Liver (tissue), 9 donors: ENCODE results near the gene EIF3K. TPM values are rescaled to one million over a fixed set of nuclear protein-coding genes. Genes with fewer than 3 reads are reported as not detected.
"Not testable (repeated sequence)": the region's sequence is repeated elsewhere in the genome, so short reads cannot be mapped to it uniquely, and the experiment has no call there.

ENCODE experiments used
- DNase-seq: peaks from one replicate; pipeline ENCODE4 v3.0.0-alpha.2; 2017; ENCODE audit warnings: low spot score
- H3K27ac ChIP-seq, 2 donors: one replicate each; pipeline ENCODE4 v1.7.0; 2013; ENCODE audit warnings: inconsistent platforms in 2 of 2, low read length in 2 of 2, control low read depth in 1 of 2, low read depth in 1 of 2, mild to moderate bottlenecking in 1 of 2
- H3K27me3 ChIP-seq, 4 donors: one replicate each; pipeline versions ENCODE4 v1.6.1 to v1.7.0; 2013; ENCODE audit warnings: low read length in 3 of 4, inconsistent platforms in 1 of 4, mild to moderate bottlenecking in 1 of 4, moderate library complexity in 1 of 4; ENCODE audit not compliant: control insufficient read depth in 4 of 4, insufficient read depth in 4 of 4
- H3K36me3 ChIP-seq, 4 donors: one replicate each; pipeline versions ENCODE4 v1.6.1 to v1.7.0; 2013; ENCODE audit warnings: low read length in 3 of 4, mild to moderate bottlenecking in 3 of 4, low read depth in 1 of 4, moderate library complexity in 1 of 4; ENCODE audit not compliant: control insufficient read depth in 4 of 4, insufficient read depth in 3 of 4
- H3K4me1 ChIP-seq, 4 donors: one replicate each; pipeline versions ENCODE4 v1.6.1 to v1.7.0; 2013; ENCODE audit warnings: low read length in 3 of 4, mild to moderate bottlenecking in 3 of 4, moderate library complexity in 1 of 4; ENCODE audit not compliant: control insufficient read depth in 4 of 4, insufficient read depth in 4 of 4
- H3K4me3 ChIP-seq, 3 donors: one replicate each; pipeline versions ENCODE4 v1.6.1 to v1.7.0; 2013; ENCODE audit warnings: low read length in 3 of 3, control low read depth in 1 of 3, low read depth in 1 of 3, mild to moderate bottlenecking in 1 of 3
- H3K9ac ChIP-seq, 2 donors: one replicate each; pipeline ENCODE4 v1.7.0; 2013; ENCODE audit warnings: low read length in 2 of 2, mild to moderate bottlenecking in 2 of 2, moderate library complexity in 2 of 2, control low read depth in 1 of 2, low read depth in 1 of 2
- H3K9me3 ChIP-seq, 4 donors: one replicate each; pipeline versions ENCODE4 v1.6.1 to v1.7.0; 2013; ENCODE audit warnings: low read length in 3 of 4; ENCODE audit not compliant: control insufficient read depth in 4 of 4
- EGR1 ChIP-seq, 2 donors: IDR thresholded peaks; 2 replicates each; pipeline ENCODE4 v1.6.1; 2016 to 2018; ENCODE audit warnings: antibody characterized with exemption in 2 of 2, low read depth in 2 of 2
- GABPA ChIP-seq, 2 donors: IDR thresholded peaks in 1 of 2; conservative IDR thresholded peaks in 1 of 2; 2 replicates each; pipeline ENCODE4 v1.6.1; 2016; ENCODE audit warnings: antibody characterized with exemption in 2 of 2, mild to moderate bottlenecking in 1 of 2, moderate library complexity in 1 of 2
- HNF4A ChIP-seq, 2 donors: conservative IDR thresholded peaks; 2 replicates each; pipeline ENCODE4 v1.6.1; 2016; ENCODE audit warnings: antibody characterized with exemption in 2 of 2, mild to moderate bottlenecking in 2 of 2
- HNF4G ChIP-seq: IDR thresholded peaks from 2 replicates; pipeline ENCODE4 v1.6.1; 2016; ENCODE audit warnings: antibody characterized with exemption
- JUND ChIP-seq, 2 donors: IDR thresholded peaks; 2 replicates each; pipeline ENCODE4 v1.6.1; 2016; ENCODE audit warnings: antibody characterized with exemption in 2 of 2
- MAX ChIP-seq: IDR thresholded peaks from 2 replicates; pipeline ENCODE4 v1.6.1; 2016; ENCODE audit warnings: antibody characterized with exemption
- NR2F2 ChIP-seq: IDR thresholded peaks from 2 replicates; pipeline ENCODE4 v1.6.1; 2016; ENCODE audit warnings: antibody characterized with exemption
- RAD21 ChIP-seq, 2 donors: IDR thresholded peaks; 2 replicates each; pipeline ENCODE4 v1.6.1; 2016; ENCODE audit warnings: antibody characterized with exemption in 2 of 2, mild to moderate bottlenecking in 2 of 2
- RXRA ChIP-seq, 2 donors: IDR thresholded peaks; 2 replicates each; pipeline ENCODE4 v1.6.1; 2017 to 2018; ENCODE audit warnings: antibody characterized with exemption in 2 of 2, mild to moderate bottlenecking in 1 of 2
- SP1 ChIP-seq: IDR thresholded peaks from 2 replicates; pipeline ENCODE4 v1.6.1; 2018; ENCODE audit warnings: antibody characterized with exemption, mild to moderate bottlenecking
- TAF1 ChIP-seq: conservative IDR thresholded peaks from 2 replicates; pipeline ENCODE4 v1.6.1; 2016; ENCODE audit warnings: antibody characterized with exemption, mild to moderate bottlenecking
- YY1 ChIP-seq: IDR thresholded peaks from 2 replicates; pipeline ENCODE4 v1.6.1; 2016; ENCODE audit warnings: antibody characterized with exemption, mild to moderate bottlenecking
- ZBTB33 ChIP-seq: IDR thresholded peaks from 2 replicates; pipeline ENCODE4 v1.6.1; 2016; ENCODE audit warnings: antibody characterized with exemption
- WGBS: extraction: QIAGEN DNeasy Blood & Tissue Kit; methylation state at CpG from one replicate; pipeline ENCODE4 v1.1.7; 2013; 5-methylcytosine and 5-hydroxymethylcytosine counted together
- polyA plus RNA-seq, 2 donors: library from polyadenylated mRNA; stranded (reverse) in 1 of 2; unstranded in 1 of 2; fragments of 200-250 nt in 1 of 2; fragments of >200 nt in 1 of 2; fragmentation: Nextera tagmentation in 1 of 2; extraction: Ambion mirVana in 1 of 2; gene quantifications; one replicate each; pipeline versions ENCODE4 v1.2.1 to v1.2.3, GENCODE V29; 2013 to 2015
- total RNA-seq, 2 donors: library from RNA; depleted of rRNA; stranded (reverse); fragments of >200 nt; gene quantifications; one replicate each; pipeline ENCODE4 v1.2.3, GENCODE V29; 2014
- TF ChIP-seq, protein P1 (sequence below): IDR thresholded peaks from 2 replicates; pipeline ENCODE4 v1.6.1; 2016; ENCODE audit warnings: antibody characterized with exemption, mild to moderate bottlenecking
- donor health status: healthy.
- donor health status: healthy.
- donor health status: healthy.
- donor health status: healthy.
- donor health status: healthy.

EIF3K gene
- total and polyA plus RNA-seq, 4 donors, result 118 to 240 (median 151) TPM

- no peaks in the 10 kb centered on the region for H3K4me1 ChIP-seq
- DNase-seq, result no peak
- H3K9ac ChIP-seq, result no peak overlapping the region
- no peaks in the 10 kb centered on the region for H3K27me3 ChIP-seq
- no peak overlapping the region for H3K27ac ChIP-seq
- H3K9me3 ChIP-seq, result no peaks in the 10 kb centered on the region
- no peak for TF ChIP-seq SP1
- TF ChIP-seq MAX, result no peak
- TF ChIP-seq, protein P1, sequence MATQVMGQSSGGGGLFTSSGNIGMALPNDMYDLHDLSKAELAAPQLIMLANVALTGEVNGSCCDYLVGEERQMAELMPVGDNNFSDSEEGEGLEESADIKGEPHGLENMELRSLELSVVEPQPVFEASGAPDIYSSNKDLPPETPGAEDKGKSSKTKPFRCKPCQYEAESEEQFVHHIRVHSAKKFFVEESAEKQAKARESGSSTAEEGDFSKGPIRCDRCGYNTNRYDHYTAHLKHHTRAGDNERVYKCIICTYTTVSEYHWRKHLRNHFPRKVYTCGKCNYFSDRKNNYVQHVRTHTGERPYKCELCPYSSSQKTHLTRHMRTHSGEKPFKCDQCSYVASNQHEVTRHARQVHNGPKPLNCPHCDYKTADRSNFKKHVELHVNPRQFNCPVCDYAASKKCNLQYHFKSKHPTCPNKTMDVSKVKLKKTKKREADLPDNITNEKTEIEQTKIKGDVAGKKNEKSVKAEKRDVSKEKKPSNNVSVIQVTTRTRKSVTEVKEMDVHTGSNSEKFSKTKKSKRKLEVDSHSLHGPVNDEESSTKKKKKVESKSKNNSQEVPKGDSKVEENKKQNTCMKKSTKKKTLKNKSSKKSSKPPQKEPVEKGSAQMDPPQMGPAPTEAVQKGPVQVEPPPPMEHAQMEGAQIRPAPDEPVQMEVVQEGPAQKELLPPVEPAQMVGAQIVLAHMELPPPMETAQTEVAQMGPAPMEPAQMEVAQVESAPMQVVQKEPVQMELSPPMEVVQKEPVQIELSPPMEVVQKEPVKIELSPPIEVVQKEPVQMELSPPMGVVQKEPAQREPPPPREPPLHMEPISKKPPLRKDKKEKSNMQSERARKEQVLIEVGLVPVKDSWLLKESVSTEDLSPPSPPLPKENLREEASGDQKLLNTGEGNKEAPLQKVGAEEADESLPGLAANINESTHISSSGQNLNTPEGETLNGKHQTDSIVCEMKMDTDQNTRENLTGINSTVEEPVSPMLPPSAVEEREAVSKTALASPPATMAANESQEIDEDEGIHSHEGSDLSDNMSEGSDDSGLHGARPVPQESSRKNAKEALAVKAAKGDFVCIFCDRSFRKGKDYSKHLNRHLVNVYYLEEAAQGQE, result no peak
- no peak for TF ChIP-seq GABPA (IDR thresholded peaks at IDR 0.05 in 1 of 2, conservative IDR thresholded peaks at IDR 0.05 in 1 of 2)
- no peak for TF ChIP-seq EGR1 (IDR thresholded peaks at IDR 0.05; ENCODE audit: low read depth in 2 of 2)
- no peak for TF ChIP-seq HNF4G
- TF ChIP-seq HNF4A (conservative IDR thresholded peaks at IDR 0.05), result no peak
- no peak for TF ChIP-seq JUND (IDR thresholded peaks at IDR 0.05)
- no peak for TF ChIP-seq RAD21 (IDR thresholded peaks at IDR 0.05)
- TF ChIP-seq ZBTB33, result no peak
- TF ChIP-seq RXRA (IDR thresholded peaks at IDR 0.05), result no peak
- no peak for TF ChIP-seq TAF1
- TF ChIP-seq YY1, result no peak
- H3K36me3 ChIP-seq, result peaks cover 23 to 68% (median 43%) of the 10 kb centered on the region in 4 donors
- no peak overlapping the region for H3K4me3 ChIP-seq
- WGBS, result 97% methylated on average over 4 of the region's 4 CpGs
Observed at GRCh38 chr19:38626401-38626800, 7.4 kb downstream of the EIF3K start.

GRCh38 chr19:38629568-38629967, 10.6 kb downstream of the EIF3K start:
- no peaks in the 10 kb centered on the region for H3K27me3 ChIP-seq
- no peak overlapping the region for H3K27ac ChIP-seq
- no peaks in the 10 kb centered on the region for H3K4me1 ChIP-seq
- H3K9ac ChIP-seq, result no peak overlapping the region
- no peak overlapping the region for H3K4me3 ChIP-seq
- DNase-seq, result no peak
- TF ChIP-seq EGR1 (IDR thresholded peaks at IDR 0.05; ENCODE audit: low read depth in 2 of 2) (no peak), NR2F2 (no peak), RAD21 (IDR thresholded peaks at IDR 0.05) (no peak), HNF4G (no peak), YY1 (no peak), GABPA (IDR thresholded peaks at IDR 0.05 in 1 of 2, conservative IDR thresholded peaks at IDR 0.05 in 1 of 2) (no peak)
- 96% methylated on average over 6 of the region's 6 CpGs for WGBS
- no peaks in the 10 kb centered on the region for H3K9me3 ChIP-seq
- peaks cover 18 to 54% (median 29%) of the 10 kb centered on the region in 4 donors for H3K36me3 ChIP-seq

DNA sequence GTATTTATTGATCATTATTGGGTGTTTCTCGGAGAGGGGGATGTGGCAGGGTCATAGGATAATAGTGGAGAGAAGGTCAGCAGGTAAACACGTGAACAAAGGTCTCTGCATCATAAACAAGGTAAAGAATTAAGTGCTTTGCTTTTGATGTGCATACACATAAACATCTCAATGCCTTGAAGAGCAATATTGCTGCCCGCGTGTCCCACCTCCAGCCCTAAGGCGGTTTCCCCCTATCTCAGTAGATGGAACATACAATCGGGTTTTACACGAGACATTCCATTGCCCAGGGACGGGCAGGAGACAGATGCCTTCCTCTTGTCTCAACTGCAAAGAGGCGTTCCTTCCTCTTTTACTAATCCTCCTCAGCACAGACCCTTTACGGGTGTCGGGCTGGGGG, 12.3 kb downstream of the EIF3K start:
- H3K9ac ChIP-seq, DNase-seq, H3K27me3 ChIP-seq, H3K4me3 ChIP-seq, H3K27ac ChIP-seq, H3K4me1 ChIP-seq, H3K9me3 ChIP-seq: not testable (repeated sequence)
- 85% methylated on average over 11 of the region's 11 CpGs for WGBS
- H3K36me3 ChIP-seq, result peaks cover 15 to 43% (median 24%) of the 10 kb centered on the region in 4 donors

DNA sequence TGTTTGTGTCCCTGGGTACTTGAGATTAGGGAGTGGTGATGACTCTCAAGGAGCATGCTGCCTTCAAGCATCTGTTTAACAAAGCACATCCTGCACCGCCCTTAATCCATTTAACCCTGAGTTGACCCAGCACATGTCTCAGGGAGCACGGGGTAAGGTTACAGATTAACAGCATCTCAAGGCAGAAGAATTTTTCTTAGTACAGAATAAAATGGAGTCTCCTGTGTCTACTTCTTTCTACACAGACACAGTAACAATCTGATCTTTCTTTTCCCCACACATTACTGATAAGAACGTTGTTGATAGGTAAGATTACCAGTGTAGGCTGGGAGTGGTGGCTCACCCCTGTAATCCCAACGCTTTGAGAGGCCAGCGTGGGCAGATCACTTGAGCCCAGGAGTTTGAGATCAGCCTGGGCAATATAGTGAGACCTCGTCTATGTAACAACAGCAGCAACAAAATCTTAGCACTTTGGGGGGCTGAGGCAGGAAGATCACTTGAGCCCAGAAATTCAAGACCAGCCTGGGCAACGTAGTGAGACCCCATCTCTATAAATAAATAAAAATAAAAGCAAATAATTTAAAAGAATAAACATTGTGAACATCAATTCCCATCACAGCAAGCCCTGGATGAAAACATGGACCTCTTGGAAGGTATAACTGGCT, 13.0 kb downstream of the EIF3K start:
- H3K27me3 ChIP-seq, H3K4me3 ChIP-seq, H3K4me1 ChIP-seq, H3K9me3 ChIP-seq, DNase-seq, H3K27ac ChIP-seq, H3K9ac ChIP-seq: not testable (repeated sequence)
- peaks cover 13 to 37% (median 21%) of the 10 kb centered on the region in 4 donors for H3K36me3 ChIP-seq
- WGBS, result 81% methylated on average over 7 of the region's 7 CpGs
